Activated naive CD4-positive, alpha-beta T cell (primary cell): Measurements from ENCODE around the gene MED13L.
A peak's percentile ranks its signal among the peaks of the same experiment; 100 is the strongest.

Experiments
- DNase-seq, 4 experiments: peaks; one replicate each; lab custom pipeline; 2025; lab: John Stamatoyannopoulos, UW

The MED13L gene

GRCh38 chr12:116090516-116090915 lies 187.0 kb downstream of the MED13L start:
- DNase-seq: no peak

GRCh38 chr12:116089080-116089479 lies 188.4 kb downstream of the MED13L start:
- DNase-seq: no peak

GRCh38 chr12:116087962-116088361 lies 189.5 kb downstream of the MED13L start:
- DNase-seq: no peak

GRCh38 chr12:116087399-116087798 lies 190.1 kb downstream of the MED13L start:
- DNase-seq: no peak

- DNase-seq: no peak
Measured at GRCh38 chr12:116080415-116080814, 197.1 kb downstream of the MED13L start.

GRCh38 chr12:116078396-116078795 lies 199.1 kb downstream of the MED13L start:
- no peak for DNase-seq

- no peak for DNase-seq
Measured at GRCh38 chr12:116077431-116077830, 200.1 kb downstream of the MED13L start.

- DNase-seq: no peak
Measured at GRCh38 chr12:116076399-116076798, 201.1 kb downstream of the MED13L start.

- DNase-seq: no peak
Measured at GRCh38 chr12:116074686-116075085, 202.8 kb downstream of the MED13L start.

- no peak for DNase-seq
Measured at GRCh38 chr12:116071555-116072230, 205.8 kb downstream of the MED13L start.

GRCh38 chr12:116070444-116070843 lies 207.0 kb downstream of the MED13L start:
- DNase-seq: no peak

GRCh38 chr12:116069943-116070342 lies 207.6 kb downstream of the MED13L start:
- no peak for DNase-seq

GRCh38 chr12:116068853-116069252 lies 208.6 kb downstream of the MED13L start:
- no peak for DNase-seq

GRCh38 chr12:116068371-116068770 lies 209.1 kb downstream of the MED13L start:
- DNase-seq: no peak

- DNase-seq: no peak
Measured at GRCh38 chr12:116067892-116068291, 209.6 kb downstream of the MED13L start.

- DNase-seq: peak in 2 of 4 experiments; percentile 4 to 40
Measured at GRCh38 chr12:116066381-116067230, 210.9 kb downstream of the MED13L start.

GRCh38 chr12:116065606-116066005 lies 211.9 kb downstream of the MED13L start:
- no peak for DNase-seq

- no peak for DNase-seq
Measured at GRCh38 chr12:116064493-116064892, 213.0 kb downstream of the MED13L start.

GRCh38 chr12:116062698-116063097 lies 214.8 kb downstream of the MED13L start:
- no peak for DNase-seq

- DNase-seq: no peak
Measured at GRCh38 chr12:116060764-116061163, 216.7 kb downstream of the MED13L start.

GRCh38 chr12:116059904-116060303 lies 217.6 kb downstream of the MED13L start:
- no peak for DNase-seq

GRCh38 chr12:116058574-116058973 lies 218.9 kb downstream of the MED13L start:
- DNase-seq: no peak

GRCh38 chr12:116057356-116057755 lies 220.1 kb downstream of the MED13L start:
- DNase-seq: no peak
